HG02678 (cell line): Measurements from ENCODE around the gene NINL.
"Not testable (repeated sequence)": the region's sequence is repeated elsewhere in the genome, so short reads cannot be mapped to it uniquely, and the experiment has no call there.

Experiments used
- ATAC-seq: cut with Tn5 transposase; IDR thresholded peaks from one replicate; pipeline ENCODE4 v1.9.1; 2021; ENCODE audit warnings: mild to moderate bottlenecking, moderate library complexity; ENCODE audit not compliant: unreplicated experiment

NINL gene

GRCh38 chr20:25600632-25601031 lies 15.3 kb upstream of the NINL start:
- ATAC-seq, result no peak

GRCh38 chr20:25592135-25592852 lies 7.0 kb upstream of the NINL start:
- ATAC-seq, result no peak

- ATAC-seq, result not testable (repeated sequence)
Measured at GRCh38 chr20:25590778-25591177, 5.4 kb upstream of the NINL start.

- ATAC-seq, result no peak
Measured at GRCh38 chr20:25588491-25588890, 3.2 kb upstream of the NINL start.

- no peak for ATAC-seq
Measured at GRCh38 chr20:25587536-25587935, 2.2 kb upstream of the NINL start.

- no peak for ATAC-seq
Measured at GRCh38 chr20:25586877-25587276, 1.5 kb upstream of the NINL start.

- not testable (repeated sequence) for ATAC-seq
Measured at GRCh38 chr20:25583607-25584006, 1.7 kb downstream of the NINL start.

- no peak for ATAC-seq
Measured at GRCh38 chr20:25580711-25581110, 4.6 kb downstream of the NINL start.

- no peak for ATAC-seq
Measured at GRCh38 chr20:25579081-25579770, 6.1 kb downstream of the NINL start.

GRCh38 chr20:25576783-25577530 lies 8.4 kb downstream of the NINL start:
- ATAC-seq, result no peak

GRCh38 chr20:25574411-25574810 lies 10.9 kb downstream of the NINL start:
- ATAC-seq, result no peak

GRCh38 chr20:25573288-25574251 lies 11.8 kb downstream of the NINL start:
- no peak for ATAC-seq

- ATAC-seq, result no peak
Measured at GRCh38 chr20:25571817-25572216, 13.5 kb downstream of the NINL start.

GRCh38 chr20:25571240-25571639 lies 14.1 kb downstream of the NINL start:
- no peak for ATAC-seq

GRCh38 chr20:25570148-25570530 lies 15.2 kb downstream of the NINL start:
- no peak for ATAC-seq

- no peak for ATAC-seq
Measured at GRCh38 chr20:25567286-25567685, 18.0 kb downstream of the NINL start.

GRCh38 chr20:25566821-25567220 lies 18.5 kb downstream of the NINL start:
- no peak for ATAC-seq

- ATAC-seq, result no peak
Measured at GRCh38 chr20:25565578-25566157, 19.7 kb downstream of the NINL start.

GRCh38 chr20:25563876-25564275 lies 21.5 kb downstream of the NINL start:
- ATAC-seq, result no peak

GRCh38 chr20:25563362-25563761 lies 22.0 kb downstream of the NINL start:
- no peak for ATAC-seq
